SH-SY5Y (cell line): ENCODE results near the gene IZUMO2.

ENCODE experiments used
- GATA2 ChIP-seq: IDR thresholded peaks from 2 replicates; pipeline ENCODE4 v1.6.1; 2011; ENCODE audit warnings: mild to moderate bottlenecking, low read depth, low read length
- GATA3 ChIP-seq: IDR thresholded peaks from 2 replicates; pipeline ENCODE4 v1.6.1; 2011; ENCODE audit warnings: low read depth, mild to moderate bottlenecking, low read length, moderate library complexity

DNA sequence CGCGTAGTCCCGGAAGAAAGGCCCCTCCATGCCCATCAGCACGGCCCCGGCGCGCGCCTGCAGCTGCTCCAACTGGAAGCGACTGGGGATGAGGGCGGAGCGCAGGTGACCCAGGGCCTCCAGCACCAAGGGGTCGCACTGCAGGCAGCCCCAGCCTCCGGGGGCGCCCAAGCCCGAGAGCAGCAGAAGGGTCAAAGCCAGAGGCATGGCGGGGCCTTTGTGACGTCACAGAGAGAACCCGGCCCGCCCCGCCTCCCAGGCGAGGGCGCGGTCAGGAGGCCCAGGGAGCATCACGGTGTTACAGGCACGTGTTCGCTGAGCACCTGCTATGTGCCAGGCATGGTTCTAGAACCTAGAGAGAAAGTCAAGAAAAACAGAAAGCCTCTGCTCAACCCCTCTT, at the start of gene IZUMO2:
- no peak for TF ChIP-seq GATA2
- TF ChIP-seq GATA3: no peak
